WTC11 (cell line): ENCODE results near the gene ABHD15. TPM values are rescaled to one million over a fixed set of nuclear protein-coding genes. Genes with fewer than 3 reads are reported as not detected.

ENCODE experiments used
- ATAC-seq: fragments of 200-7000 bp; cut with Tn5 transposase; 2 replicates; pipeline ENCODE4 v1.10.0; 2021; ENCODE audit warnings: mild to moderate bottlenecking, moderate library complexity
- CTCF ChIA-PET: fragments of 300-600 bp; sonication (Branson Sonifier 250); formaldehyde crosslinking; loops from one replicate; lab custom pipeline; 2021; ENCODE audit warnings: antibody characterized with exemption; lab: Charles Lee
- POLR2A ChIA-PET: fragments of 350-600 bp; sonication (Branson Sonifier 250); formaldehyde crosslinking; loops from one replicate; lab custom pipeline; 2021; ENCODE audit warnings: antibody characterized with exemption; lab: Charles Lee
- DNase-seq: peaks from one replicate; pipeline ENCODE4 v3.0.0; 2021; ENCODE audit warnings: low spot score
- H3K27ac Mint-ChIP-seq: 2 replicates; pipeline ENCODE4 v1.8.0; 2021; ENCODE audit warnings: mixed read lengths
- H3K27me3 Mint-ChIP-seq: 2 replicates; pipeline ENCODE4 v1.8.0; 2021; ENCODE audit warnings: low read depth, mild to moderate bottlenecking, moderate library complexity, mixed read lengths
- H3K36me3 Mint-ChIP-seq: 2 replicates; pipeline ENCODE4 v1.8.0; 2021; ENCODE audit warnings: mixed read lengths
- H3K4me1 Mint-ChIP-seq: 2 replicates; pipeline ENCODE4 v1.8.0; 2022; ENCODE audit warnings: mixed read lengths
- H3K4me3 Mint-ChIP-seq: 2 replicates; pipeline ENCODE4 v1.8.0; 2021; ENCODE audit warnings: mild to moderate bottlenecking, moderate library complexity, mixed read lengths
- H3K9me3 Mint-ChIP-seq: 2 replicates; pipeline ENCODE4 v1.8.0; 2021; ENCODE audit warnings: mixed read lengths
- CREB1 ChIP-seq: sonication (generic); formaldehyde crosslinking; IDR thresholded peaks from 2 replicates; pipeline ENCODE4 v1.8.0; 2023; ENCODE audit warnings: mild to moderate bottlenecking, missing genetic modification reagents
- EMX1 ChIP-seq: fragments of 250-450 bp; sonication (Bioruptor Pico); IDR thresholded peaks from 2 replicates; pipeline ENCODE4 v1.8.0; 2021; ENCODE audit warnings: mild to moderate bottlenecking
- FOXP1 ChIP-seq: sonication (generic); formaldehyde crosslinking; IDR thresholded peaks from 2 replicates; pipeline ENCODE4 v1.8.0; 2022; ENCODE audit warnings: missing genetic modification reagents, mild to moderate bottlenecking, moderate library complexity, borderline replicate concordance
- GRHL2 ChIP-seq: fragments of 250-450 bp; sonication (Bioruptor Pico); IDR thresholded peaks from 2 replicates; pipeline ENCODE4 v1.8.0; 2022; ENCODE audit warnings: mild to moderate bottlenecking, moderate library complexity; ENCODE audit not compliant: insufficient replicate concordance, severe bottlenecking
- NR1H2 ChIP-seq: sonication (generic); formaldehyde crosslinking; IDR thresholded peaks from 2 replicates; pipeline ENCODE4 v1.9.0; 2021; ENCODE audit warnings: mild to moderate bottlenecking, moderate library complexity, missing genetic modification reagents
- NR2C2 ChIP-seq: sonication (generic); formaldehyde crosslinking; IDR thresholded peaks from 2 replicates; pipeline ENCODE4 v1.8.0; 2022; ENCODE audit warnings: mild to moderate bottlenecking, missing genetic modification reagents
- SMAD4 ChIP-seq: sonication (generic); formaldehyde crosslinking; IDR thresholded peaks from 2 replicates; pipeline ENCODE4 v1.8.0; 2022; ENCODE audit warnings: mild to moderate bottlenecking, missing genetic modification reagents
- TCF7 ChIP-seq: sonication (generic); formaldehyde crosslinking; IDR thresholded peaks from 2 replicates; pipeline ENCODE4 v1.8.0; 2022; ENCODE audit warnings: mild to moderate bottlenecking, low read depth, missing genetic modification reagents, moderate library complexity
- ZNF416 ChIP-seq: fragments of 250-450 bp; sonication (Bioruptor Pico); IDR thresholded peaks from 2 replicates; pipeline ENCODE4 v1.9.0; 2021; ENCODE audit warnings: mild to moderate bottlenecking, inconsistent platforms
- total RNA-seq: library from RNA; stranded (reverse); gene quantifications from 3 replicates; pipeline ENCODE4 v1.2.3, GENCODE V29; 2021
- TF ChIP-seq, protein P1 (sequence below): sonication (generic); formaldehyde crosslinking; IDR thresholded peaks from 2 replicates; pipeline ENCODE4 v1.8.1; 2023; ENCODE audit warnings: mild to moderate bottlenecking, missing genetic modification reagents, moderate library complexity
- TF ChIP-seq, protein P2 (sequence below): fragments of 250-450 bp; sonication (Bioruptor Pico); IDR thresholded peaks from 2 replicates; pipeline ENCODE4 v1.9.0; 2021; ENCODE audit warnings: mild to moderate bottlenecking, borderline replicate concordance
- TF ChIP-seq, protein P3 (sequence below): sonication (generic); formaldehyde crosslinking; IDR thresholded peaks from 2 replicates; pipeline ENCODE4 v1.8.1; 2023; ENCODE audit warnings: mild to moderate bottlenecking, missing genetic modification reagents
- TF ChIP-seq, protein P4 (sequence below): sonication (generic); formaldehyde crosslinking; IDR thresholded peaks from 2 replicates; pipeline ENCODE4 v1.8.0; 2022; ENCODE audit warnings: mild to moderate bottlenecking, missing genetic modification reagents
- TF ChIP-seq, protein P5 (sequence below): sonication (generic); formaldehyde crosslinking; IDR thresholded peaks from 2 replicates; pipeline ENCODE4 v1.8.1; 2023; ENCODE audit warnings: mild to moderate bottlenecking, missing genetic modification reagents, moderate library complexity
- TF ChIP-seq, protein P6 (sequence below): sonication (generic); formaldehyde crosslinking; conservative IDR thresholded peaks from 2 replicates; pipeline ENCODE4 v1.8.1; 2022; ENCODE audit warnings: mild to moderate bottlenecking, missing genetic modification reagents
- TF ChIP-seq, protein P7 (sequence below): sonication (generic); formaldehyde crosslinking; IDR thresholded peaks from 2 replicates; pipeline ENCODE4 v1.8.0; 2022; ENCODE audit warnings: mild to moderate bottlenecking, missing genetic modification reagents
- TF ChIP-seq, protein P8 (sequence below): sonication (generic); formaldehyde crosslinking; conservative IDR thresholded peaks from 2 replicates; pipeline ENCODE4 v1.8.1; 2023; ENCODE audit warnings: mild to moderate bottlenecking, low read depth, missing genetic modification reagents, moderate library complexity

The ABHD15 gene
- total RNA-seq, 1 experiment from 2014 or later, result 2.8 TPM

DNA sequence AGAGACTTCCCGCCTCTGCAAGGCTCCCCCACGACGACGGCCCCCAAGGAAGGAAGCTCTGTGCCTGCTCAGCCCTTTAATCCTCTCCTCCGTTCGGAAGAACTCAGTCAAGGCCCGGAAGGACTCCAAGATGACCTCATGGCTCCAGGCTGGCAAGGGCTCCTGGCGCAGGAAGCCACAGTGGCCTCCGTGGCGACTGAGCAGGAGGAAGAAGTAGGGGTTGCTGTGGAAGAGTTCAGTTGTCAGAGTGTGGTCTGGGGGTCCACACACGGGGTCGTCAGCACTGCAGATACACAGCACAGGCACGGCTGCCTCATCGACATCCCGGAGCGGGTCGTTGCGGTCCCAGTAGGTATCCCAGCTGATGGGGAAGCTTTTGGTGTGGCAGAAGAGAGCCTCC lies 4.2 kb downstream of the ABHD15 start:
- ATAC-seq (no peak), DNase-seq (peak; percentile 5)
- no peak overlapping the region for H3K27ac Mint-ChIP-seq
- H3K9me3 Mint-ChIP-seq, result no peaks in the 10 kb centered on the region
- TF ChIP-seq FOXP1, result no peak
- TF ChIP-seq CREB1, result no peak
- TF ChIP-seq ZNF416, result no peak
- no peak for TF ChIP-seq TCF7 (CRISPR knock-in tag)
- no peak for TF ChIP-seq NR1H2 (CRISPR knock-in tag)
- TF ChIP-seq, protein P1, sequence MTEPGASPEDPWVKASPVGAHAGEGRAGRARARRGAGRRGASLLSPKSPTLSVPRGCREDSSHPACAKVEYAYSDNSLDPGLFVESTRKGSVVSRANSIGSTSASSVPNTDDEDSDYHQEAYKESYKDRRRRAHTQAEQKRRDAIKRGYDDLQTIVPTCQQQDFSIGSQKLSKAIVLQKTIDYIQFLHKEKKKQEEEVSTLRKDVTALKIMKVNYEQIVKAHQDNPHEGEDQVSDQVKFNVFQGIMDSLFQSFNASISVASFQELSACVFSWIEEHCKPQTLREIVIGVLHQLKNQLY (CRISPR knock-in tag), result no peak
- H3K27me3 Mint-ChIP-seq, result peaks cover 37% of the 10 kb centered on the region
- POLR2A ChIA-PET, result no interaction called here
- no peaks in the 10 kb centered on the region for H3K36me3 Mint-ChIP-seq
- H3K4me1 Mint-ChIP-seq, result peaks cover 8% of the 10 kb centered on the region
- CTCF ChIA-PET, result interaction anchor here (0.6 to 3.4 kb wide), 4 partner anchors 26 to 785 kb away, joined by 4 to 13 read pairs (median 10); no protein-coding TSS in a partner anchor
- H3K4me3 Mint-ChIP-seq, result no peak overlapping the region

DNA sequence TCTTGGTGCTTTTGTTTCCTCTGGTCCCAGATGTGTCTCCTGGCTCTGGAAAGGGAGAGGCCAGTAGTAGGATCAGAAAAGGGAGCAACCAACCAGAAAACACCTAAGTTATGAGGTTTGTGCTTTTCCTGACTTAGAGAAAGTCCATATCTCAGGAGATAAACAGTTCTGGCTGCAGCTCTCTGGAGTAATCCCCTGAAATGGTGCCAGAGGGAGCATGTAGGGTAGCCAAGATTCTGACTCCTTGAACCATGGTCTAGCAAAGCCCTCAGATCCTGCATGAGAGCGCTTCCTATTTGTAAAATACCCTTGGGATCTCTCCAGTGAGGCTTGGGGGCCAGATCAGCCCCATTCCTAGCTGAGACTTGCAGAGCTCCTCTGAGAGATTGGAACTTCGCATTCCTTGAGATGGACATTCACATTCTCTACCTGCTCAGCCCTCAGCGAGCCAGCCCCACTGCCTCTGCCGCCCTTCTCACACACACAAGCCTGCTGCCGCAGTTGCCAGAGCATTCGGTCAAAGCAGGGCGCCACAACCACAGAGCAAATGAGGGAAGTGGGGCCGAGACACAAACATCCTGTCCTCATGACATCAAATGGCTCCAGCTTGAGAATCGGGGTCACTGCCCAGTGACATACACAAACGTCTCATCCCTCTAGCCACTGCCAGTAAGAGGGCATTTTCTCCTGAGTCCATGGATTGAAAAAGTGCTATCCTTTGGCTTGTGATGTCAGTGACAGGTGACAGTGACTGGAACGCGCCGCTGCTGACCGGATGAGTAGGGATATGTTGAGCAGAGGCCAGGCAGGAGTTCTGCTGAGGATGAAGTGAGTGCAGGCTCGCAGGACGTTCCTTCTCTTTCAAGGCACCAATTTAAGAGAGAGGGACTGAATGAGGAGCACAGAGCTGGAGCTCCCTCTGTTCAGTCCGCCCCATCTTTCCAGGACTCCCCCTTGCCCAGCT lies 5.0 kb downstream of the ABHD15 start:
- TF ChIP-seq GRHL2 (CRISPR knock-in tag) (no peak), SMAD4 (CRISPR knock-in tag) (no peak), TCF7 (CRISPR knock-in tag) (no peak), NR2C2 (CRISPR knock-in tag) (no peak), EMX1 (CRISPR knock-in tag) (no peak), NR1H2 (CRISPR knock-in tag) (no peak)
- TF ChIP-seq, protein P2, sequence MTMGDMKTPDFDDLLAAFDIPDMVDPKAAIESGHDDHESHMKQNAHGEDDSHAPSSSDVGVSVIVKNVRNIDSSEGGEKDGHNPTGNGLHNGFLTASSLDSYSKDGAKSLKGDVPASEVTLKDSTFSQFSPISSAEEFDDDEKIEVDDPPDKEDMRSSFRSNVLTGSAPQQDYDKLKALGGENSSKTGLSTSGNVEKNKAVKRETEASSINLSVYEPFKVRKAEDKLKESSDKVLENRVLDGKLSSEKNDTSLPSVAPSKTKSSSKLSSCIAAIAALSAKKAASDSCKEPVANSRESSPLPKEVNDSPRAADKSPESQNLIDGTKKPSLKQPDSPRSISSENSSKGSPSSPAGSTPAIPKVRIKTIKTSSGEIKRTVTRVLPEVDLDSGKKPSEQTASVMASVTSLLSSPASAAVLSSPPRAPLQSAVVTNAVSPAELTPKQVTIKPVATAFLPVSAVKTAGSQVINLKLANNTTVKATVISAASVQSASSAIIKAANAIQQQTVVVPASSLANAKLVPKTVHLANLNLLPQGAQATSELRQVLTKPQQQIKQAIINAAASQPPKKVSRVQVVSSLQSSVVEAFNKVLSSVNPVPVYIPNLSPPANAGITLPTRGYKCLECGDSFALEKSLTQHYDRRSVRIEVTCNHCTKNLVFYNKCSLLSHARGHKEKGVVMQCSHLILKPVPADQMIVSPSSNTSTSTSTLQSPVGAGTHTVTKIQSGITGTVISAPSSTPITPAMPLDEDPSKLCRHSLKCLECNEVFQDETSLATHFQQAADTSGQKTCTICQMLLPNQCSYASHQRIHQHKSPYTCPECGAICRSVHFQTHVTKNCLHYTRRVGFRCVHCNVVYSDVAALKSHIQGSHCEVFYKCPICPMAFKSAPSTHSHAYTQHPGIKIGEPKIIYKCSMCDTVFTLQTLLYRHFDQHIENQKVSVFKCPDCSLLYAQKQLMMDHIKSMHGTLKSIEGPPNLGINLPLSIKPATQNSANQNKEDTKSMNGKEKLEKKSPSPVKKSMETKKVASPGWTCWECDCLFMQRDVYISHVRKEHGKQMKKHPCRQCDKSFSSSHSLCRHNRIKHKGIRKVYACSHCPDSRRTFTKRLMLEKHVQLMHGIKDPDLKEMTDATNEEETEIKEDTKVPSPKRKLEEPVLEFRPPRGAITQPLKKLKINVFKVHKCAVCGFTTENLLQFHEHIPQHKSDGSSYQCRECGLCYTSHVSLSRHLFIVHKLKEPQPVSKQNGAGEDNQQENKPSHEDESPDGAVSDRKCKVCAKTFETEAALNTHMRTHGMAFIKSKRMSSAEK (CRISPR knock-in tag), result no peak
- TF ChIP-seq, protein P3, sequence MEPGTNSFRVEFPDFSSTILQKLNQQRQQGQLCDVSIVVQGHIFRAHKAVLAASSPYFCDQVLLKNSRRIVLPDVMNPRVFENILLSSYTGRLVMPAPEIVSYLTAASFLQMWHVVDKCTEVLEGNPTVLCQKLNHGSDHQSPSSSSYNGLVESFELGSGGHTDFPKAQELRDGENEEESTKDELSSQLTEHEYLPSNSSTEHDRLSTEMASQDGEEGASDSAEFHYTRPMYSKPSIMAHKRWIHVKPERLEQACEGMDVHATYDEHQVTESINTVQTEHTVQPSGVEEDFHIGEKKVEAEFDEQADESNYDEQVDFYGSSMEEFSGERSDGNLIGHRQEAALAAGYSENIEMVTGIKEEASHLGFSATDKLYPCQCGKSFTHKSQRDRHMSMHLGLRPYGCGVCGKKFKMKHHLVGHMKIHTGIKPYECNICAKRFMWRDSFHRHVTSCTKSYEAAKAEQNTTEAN, result no peak
- TF ChIP-seq, protein P4, sequence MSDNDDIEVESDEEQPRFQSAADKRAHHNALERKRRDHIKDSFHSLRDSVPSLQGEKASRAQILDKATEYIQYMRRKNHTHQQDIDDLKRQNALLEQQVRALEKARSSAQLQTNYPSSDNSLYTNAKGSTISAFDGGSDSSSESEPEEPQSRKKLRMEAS (CRISPR knock-in tag), result no peak
- TF ChIP-seq, protein P5, sequence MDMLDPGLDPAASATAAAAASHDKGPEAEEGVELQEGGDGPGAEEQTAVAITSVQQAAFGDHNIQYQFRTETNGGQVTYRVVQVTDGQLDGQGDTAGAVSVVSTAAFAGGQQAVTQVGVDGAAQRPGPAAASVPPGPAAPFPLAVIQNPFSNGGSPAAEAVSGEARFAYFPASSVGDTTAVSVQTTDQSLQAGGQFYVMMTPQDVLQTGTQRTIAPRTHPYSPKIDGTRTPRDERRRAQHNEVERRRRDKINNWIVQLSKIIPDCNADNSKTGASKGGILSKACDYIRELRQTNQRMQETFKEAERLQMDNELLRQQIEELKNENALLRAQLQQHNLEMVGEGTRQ (CRISPR knock-in tag), result no peak
- TF ChIP-seq, protein P6, sequence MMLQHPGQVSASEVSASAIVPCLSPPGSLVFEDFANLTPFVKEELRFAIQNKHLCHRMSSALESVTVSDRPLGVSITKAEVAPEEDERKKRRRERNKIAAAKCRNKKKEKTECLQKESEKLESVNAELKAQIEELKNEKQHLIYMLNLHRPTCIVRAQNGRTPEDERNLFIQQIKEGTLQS (CRISPR knock-in tag), result no peak
- TF ChIP-seq, protein P7, sequence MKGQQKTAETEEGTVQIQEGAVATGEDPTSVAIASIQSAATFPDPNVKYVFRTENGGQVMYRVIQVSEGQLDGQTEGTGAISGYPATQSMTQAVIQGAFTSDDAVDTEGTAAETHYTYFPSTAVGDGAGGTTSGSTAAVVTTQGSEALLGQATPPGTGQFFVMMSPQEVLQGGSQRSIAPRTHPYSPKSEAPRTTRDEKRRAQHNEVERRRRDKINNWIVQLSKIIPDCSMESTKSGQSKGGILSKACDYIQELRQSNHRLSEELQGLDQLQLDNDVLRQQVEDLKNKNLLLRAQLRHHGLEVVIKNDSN, result no peak
- TF ChIP-seq, protein P8, sequence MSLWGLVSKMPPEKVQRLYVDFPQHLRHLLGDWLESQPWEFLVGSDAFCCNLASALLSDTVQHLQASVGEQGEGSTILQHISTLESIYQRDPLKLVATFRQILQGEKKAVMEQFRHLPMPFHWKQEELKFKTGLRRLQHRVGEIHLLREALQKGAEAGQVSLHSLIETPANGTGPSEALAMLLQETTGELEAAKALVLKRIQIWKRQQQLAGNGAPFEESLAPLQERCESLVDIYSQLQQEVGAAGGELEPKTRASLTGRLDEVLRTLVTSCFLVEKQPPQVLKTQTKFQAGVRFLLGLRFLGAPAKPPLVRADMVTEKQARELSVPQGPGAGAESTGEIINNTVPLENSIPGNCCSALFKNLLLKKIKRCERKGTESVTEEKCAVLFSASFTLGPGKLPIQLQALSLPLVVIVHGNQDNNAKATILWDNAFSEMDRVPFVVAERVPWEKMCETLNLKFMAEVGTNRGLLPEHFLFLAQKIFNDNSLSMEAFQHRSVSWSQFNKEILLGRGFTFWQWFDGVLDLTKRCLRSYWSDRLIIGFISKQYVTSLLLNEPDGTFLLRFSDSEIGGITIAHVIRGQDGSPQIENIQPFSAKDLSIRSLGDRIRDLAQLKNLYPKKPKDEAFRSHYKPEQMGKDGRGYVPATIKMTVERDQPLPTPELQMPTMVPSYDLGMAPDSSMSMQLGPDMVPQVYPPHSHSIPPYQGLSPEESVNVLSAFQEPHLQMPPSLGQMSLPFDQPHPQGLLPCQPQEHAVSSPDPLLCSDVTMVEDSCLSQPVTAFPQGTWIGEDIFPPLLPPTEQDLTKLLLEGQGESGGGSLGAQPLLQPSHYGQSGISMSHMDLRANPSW (CRISPR knock-in tag), result no peak
- CTCF ChIA-PET, result interaction anchor here (0.6 to 3.4 kb wide), 5 partner anchors 8 to 784 kb away, joined by 3 to 13 read pairs (median 7); no protein-coding TSS in a partner anchor
- H3K4me3 Mint-ChIP-seq, result no peak overlapping the region
- no peaks in the 10 kb centered on the region for H3K9me3 Mint-ChIP-seq
- ATAC-seq, result no peak
- no peaks in the 10 kb centered on the region for H3K36me3 Mint-ChIP-seq
- H3K4me1 Mint-ChIP-seq, result peaks cover 8% of the 10 kb centered on the region
- DNase-seq, result peak; percentile 8
- H3K27me3 Mint-ChIP-seq, result peaks cover 32% of the 10 kb centered on the region
- H3K27ac Mint-ChIP-seq, result no peak overlapping the region
- POLR2A ChIA-PET, result no interaction called here
